Trophoblast cell (in vitro differentiated cells and primary cell): ENCODE data around the gene B4GALNT4.
"Not testable (repeated sequence)": the region's sequence is repeated elsewhere in the genome, so short reads cannot be mapped to it uniquely, and the experiment has no call there.

Source experiments
- DNase-seq, 2 donors: peaks; one replicate each; pipeline ENCODE4 v3.0.0-alpha.2; 2016
- H2AFZ ChIP-seq: 2 replicates; pipeline ENCODE4 v1.6.1; 2013; ENCODE audit warnings: low read length, moderate library complexity, mild to moderate bottlenecking; ENCODE audit not compliant: insufficient read depth, poor library complexity
- H2AK5ac ChIP-seq: 2 replicates; pipeline ENCODE4 v1.6.1; 2013; ENCODE audit warnings: mild to moderate bottlenecking, low read length
- H2BK120ac ChIP-seq: 2 replicates; pipeline ENCODE4 v1.6.1; 2013; ENCODE audit warnings: low read length, mild to moderate bottlenecking, moderate library complexity; ENCODE audit not compliant: insufficient read depth, poor library complexity
- H2BK12ac ChIP-seq: 2 replicates; pipeline ENCODE4 v1.6.1; 2013; ENCODE audit warnings: mild to moderate bottlenecking, low read length, moderate library complexity
- H2BK5ac ChIP-seq: 2 replicates; pipeline ENCODE4 v1.6.1; 2013; ENCODE audit warnings: low read length, low read depth, moderate library complexity, mild to moderate bottlenecking; ENCODE audit not compliant: poor library complexity
- H3K14ac ChIP-seq: 2 replicates; pipeline ENCODE4 v1.6.1; 2013; ENCODE audit warnings: mild to moderate bottlenecking, low read length
- H3K18ac ChIP-seq: 2 replicates; pipeline ENCODE4 v1.6.1; 2013; ENCODE audit warnings: mild to moderate bottlenecking, low read length
- H3K23ac ChIP-seq: 2 replicates; pipeline ENCODE4 v1.6.1; 2013; ENCODE audit warnings: low read length
- H3K27ac ChIP-seq: 2 replicates; pipeline ENCODE4 v1.5.1; 2013; ENCODE audit warnings: low read depth, mild to moderate bottlenecking, inconsistent platforms, low read length, moderate library complexity
- H3K27me3 ChIP-seq: 2 replicates; pipeline ENCODE4 v1.6.1; 2013; ENCODE audit warnings: inconsistent platforms, mild to moderate bottlenecking, low read length, moderate library complexity; ENCODE audit not compliant: insufficient read depth
- H3K36me3 ChIP-seq, 2 experiments: 1 replicate in 1 of 2; 2 replicates in 1 of 2; pipeline ENCODE4 v1.6.1; 2013; ENCODE audit warnings: low read length in 2 of 2, mild to moderate bottlenecking in 2 of 2, moderate library complexity in 1 of 2; ENCODE audit not compliant: insufficient read depth in 2 of 2, control insufficient read depth in 1 of 2
- H3K4ac ChIP-seq: 2 replicates; pipeline ENCODE4 v1.6.1; 2013; ENCODE audit warnings: low read depth, mild to moderate bottlenecking, low read length, moderate library complexity
- H3K4me1 ChIP-seq, 2 experiments: 1 replicate in 1 of 2; 2 replicates in 1 of 2; pipeline ENCODE4 v1.6.1; 2013; ENCODE audit warnings: low read length in 2 of 2, mild to moderate bottlenecking in 2 of 2, moderate library complexity in 1 of 2; ENCODE audit not compliant: insufficient read depth in 2 of 2, control insufficient read depth in 1 of 2
- H3K4me2 ChIP-seq: 2 replicates; pipeline ENCODE4 v1.6.1; 2013; ENCODE audit warnings: inconsistent platforms, mild to moderate bottlenecking, low read length, moderate library complexity
- H3K4me3 ChIP-seq: 2 replicates; pipeline ENCODE4 v1.5.1; 2013; ENCODE audit warnings: mild to moderate bottlenecking, low read depth, low read length, inconsistent platforms
- H3K79me1 ChIP-seq: one replicate; pipeline ENCODE4 v1.6.1; 2013; ENCODE audit warnings: low read length
- H3K79me2 ChIP-seq: 2 replicates; pipeline ENCODE4 v1.6.1; 2013; ENCODE audit warnings: low read length, mild to moderate bottlenecking; ENCODE audit not compliant: control insufficient read depth, insufficient read depth, poor library complexity
- H3K9ac ChIP-seq: 2 replicates; pipeline ENCODE4 v1.6.1; 2013; ENCODE audit warnings: mild to moderate bottlenecking, low read length
- H3K9me3 ChIP-seq: 2 replicates; pipeline ENCODE4 v1.6.1; 2013; ENCODE audit warnings: low read depth, mild to moderate bottlenecking, control low read depth, inconsistent platforms, low read length; ENCODE audit not compliant: insufficient read depth
- H4K12ac ChIP-seq: 2 replicates; pipeline ENCODE4 v1.6.1; 2013; ENCODE audit warnings: low read depth, mild to moderate bottlenecking, low read length, moderate library complexity
- H4K8ac ChIP-seq: 2 replicates; pipeline ENCODE4 v1.6.1; 2013; ENCODE audit warnings: low read depth, mild to moderate bottlenecking, low read length, moderate library complexity
- H4K91ac ChIP-seq: one replicate; pipeline ENCODE4 v1.6.1; 2013; ENCODE audit warnings: low read depth, mild to moderate bottlenecking, low read length, moderate library complexity
- WGBS: extraction: QIAGEN DNeasy Blood & Tissue Kit; methylation state at CpG from one replicate; pipeline ENCODE4 v1.1.7; 2013; ENCODE audit warnings: missing lambda C conversion rate; ENCODE audit not compliant: insufficient read length, insufficient coverage; ENCODE audit errors: extremely low coverage; 5-methylcytosine and 5-hydroxymethylcytosine counted together

B4GALNT4 gene

DNA sequence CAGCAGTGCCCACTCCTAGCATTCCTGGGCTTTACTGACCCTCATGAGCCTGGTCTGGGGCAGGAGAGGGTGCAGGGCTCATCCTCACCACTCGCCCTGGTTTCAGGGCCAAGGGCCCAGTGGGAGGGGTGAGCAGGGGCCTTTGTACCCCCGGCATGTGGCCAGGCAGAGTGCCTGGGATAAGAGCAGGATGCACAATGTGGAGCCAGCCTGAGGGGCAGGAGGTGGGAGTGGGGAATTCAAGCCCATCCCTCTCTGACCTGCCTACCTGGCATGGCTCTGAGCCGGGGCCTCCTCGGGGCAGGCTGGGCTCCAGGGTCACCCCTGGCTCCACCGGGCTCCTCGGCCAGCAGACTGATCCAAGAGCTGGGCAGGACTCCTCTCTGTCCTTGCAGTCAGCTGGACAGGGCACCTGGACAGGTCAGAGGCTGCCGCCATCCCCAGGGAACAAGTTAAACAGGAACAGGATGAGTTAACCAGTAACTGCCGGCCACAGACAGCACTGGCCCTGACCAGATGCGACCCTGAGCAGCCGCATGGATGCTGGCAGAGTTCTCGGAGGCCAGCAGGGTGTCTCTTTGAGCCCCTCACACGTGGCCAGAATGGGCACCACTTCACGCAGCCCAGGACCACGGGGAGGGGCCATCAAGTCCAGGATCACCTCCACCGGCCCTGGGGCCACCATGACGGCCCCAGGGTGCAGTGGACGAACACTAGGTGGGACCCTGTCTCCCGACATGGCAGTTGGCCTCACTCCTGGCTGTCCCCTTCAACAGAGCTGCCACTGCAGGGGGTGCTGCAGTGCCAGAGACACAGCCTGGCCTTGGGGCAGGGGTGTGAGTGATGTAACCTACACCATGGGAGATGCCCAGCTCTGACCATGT is 40.5 kb downstream of the B4GALNT4 start:
- Histone ChIP-seq H3K4me3 (no peak overlapping the region), H3K23ac (no peak overlapping the region)

GRCh38 chr11:410711-411110 is 41.4 kb downstream of the B4GALNT4 start:
- not testable (repeated sequence) for H2BK5ac ChIP-seq, H3K79me2 ChIP-seq, H3K27me3 ChIP-seq, H3K4ac ChIP-seq, H3K23ac ChIP-seq, H4K12ac ChIP-seq, DNase-seq, H3K9me3 ChIP-seq, H3K27ac ChIP-seq, H3K4me2 ChIP-seq, H4K91ac ChIP-seq, H3K14ac ChIP-seq, H3K4me3 ChIP-seq, H3K79me1 ChIP-seq, H2AK5ac ChIP-seq, H3K36me3 ChIP-seq, H3K18ac ChIP-seq, H4K8ac ChIP-seq, H2BK120ac ChIP-seq, H3K9ac ChIP-seq, H2AFZ ChIP-seq, H2BK12ac ChIP-seq
- H3K4me1 ChIP-seq, result peaks cover 18% of the 10 kb centered on the region in 2 experiments
- WGBS, result no CpG with 5 or more reads among the region's 13 CpGs

More for the DNA sequence above, 40.5 kb downstream of the B4GALNT4 start:
- Histone ChIP-seq H4K91ac (no peak overlapping the region), H3K36me3 (peaks cover 8 to 12% of the 10 kb centered on the region in 2 experiments), H2AFZ (no peak overlapping the region), H3K27ac (no peak overlapping the region), H2AK5ac (peak overlapping the region; percentile 42), H3K14ac (no peak overlapping the region), H3K4ac (no peak overlapping the region), H3K79me1 (peaks cover 4% of the 10 kb centered on the region), H3K4me1 (peaks cover 15 to 18% of the 10 kb centered on the region in 2 experiments), H2BK12ac (no peak overlapping the region), H3K9me3 (peaks cover 2% of the 10 kb centered on the region), H4K8ac (no peak overlapping the region), H2BK5ac (no peak overlapping the region), H3K18ac (no peak overlapping the region), H2BK120ac (no peak overlapping the region), H4K12ac (no peak overlapping the region), H3K4me2 (no peak overlapping the region), H3K9ac (no peak overlapping the region), H3K27me3 (no peaks in the 10 kb centered on the region), H3K79me2 (peaks cover 3% of the 10 kb centered on the region)
- WGBS, result no CpG with 5 or more reads among the region's 18 CpGs
- peak; percentile 80 to 82 for DNase-seq

DNA sequence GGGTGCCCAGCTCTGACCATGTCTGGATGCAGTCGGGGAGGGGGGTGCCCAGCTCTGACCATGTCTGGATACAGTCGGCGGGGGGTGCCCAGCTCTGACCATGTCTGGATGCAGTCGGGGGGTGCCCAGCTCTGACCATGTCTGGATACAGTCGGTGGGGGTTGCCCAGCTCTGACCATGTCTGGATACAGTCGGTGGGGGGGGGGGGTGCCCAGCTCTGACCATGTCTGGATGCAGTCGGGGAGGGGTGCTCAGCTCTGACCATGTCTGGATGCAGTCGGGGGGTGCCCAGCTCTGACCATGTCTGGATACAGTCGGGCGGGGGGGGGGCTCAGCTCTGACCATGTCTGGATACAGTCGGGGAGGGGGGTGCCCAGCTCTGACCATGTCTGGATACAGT is 42.2 kb downstream of the B4GALNT4 start:
- not testable (repeated sequence) for H2AFZ ChIP-seq, H2BK120ac ChIP-seq, H4K12ac ChIP-seq, H4K91ac ChIP-seq, H3K36me3 ChIP-seq, H3K4ac ChIP-seq, H2AK5ac ChIP-seq, H3K23ac ChIP-seq, H3K18ac ChIP-seq, H3K27ac ChIP-seq, H3K27me3 ChIP-seq, H3K4me2 ChIP-seq, DNase-seq, H4K8ac ChIP-seq, H3K9ac ChIP-seq, H3K4me3 ChIP-seq, H2BK5ac ChIP-seq, H2BK12ac ChIP-seq, H3K9me3 ChIP-seq, H3K14ac ChIP-seq
- no CpG with 5 or more reads among the region's 11 CpGs for whole genome bisulfite sequencing
- H3K4me1 ChIP-seq, result peaks cover 22 to 23% of the 10 kb centered on the region in 2 experiments
- H3K79me1 ChIP-seq, result peaks cover 11% of the 10 kb centered on the region
- H3K79me2 ChIP-seq, result peaks cover 15% of the 10 kb centered on the region

- WGBS, result no CpG with 5 or more reads among the region's 15 CpGs
Measured at GRCh38 chr11:412641-413119, 43.4 kb downstream of the B4GALNT4 start.

More at GRCh38 chr11:412641-413119, 43.4 kb downstream of the B4GALNT4 start:
- Histone ChIP-seq H3K79me1 (peaks cover 15% of the 10 kb centered on the region), H2BK12ac (no peak overlapping the region), H4K91ac (no peak overlapping the region), H3K4me3 (no peak overlapping the region), H3K23ac (no peak overlapping the region), H2AFZ (no peak overlapping the region), H2AK5ac (no peak overlapping the region), H3K9me3 (peaks cover 2% of the 10 kb centered on the region), H3K27me3 (no peaks in the 10 kb centered on the region), H3K36me3 (no peaks in the 10 kb centered on the region), H3K79me2 (peaks cover 14% of the 10 kb centered on the region), H3K4me1 (peaks cover 19 to 28% of the 10 kb centered on the region in 2 experiments), H3K9ac (no peak overlapping the region), H2BK5ac (no peak overlapping the region), H4K12ac (no peak overlapping the region), H3K4me2 (no peak overlapping the region), H3K4ac (no peak overlapping the region), H2BK120ac (no peak overlapping the region), H3K14ac (no peak overlapping the region), H3K27ac (no peak overlapping the region), H4K8ac (no peak overlapping the region), H3K18ac (no peak overlapping the region)
- no peak for DNase-seq
